HUDEP-2 (cell line): ENCODE measurements around the gene CASTOR1.
A peak's percentile ranks its signal among the peaks of the same experiment; 100 is the strongest.
"Not testable (repeated sequence)": the region's sequence is repeated elsewhere in the genome, so short reads cannot be mapped to it uniquely, and the experiment has no call there.

Experiments
- DNase-seq, 76 experiments: peaks; one replicate each; lab custom pipeline; 2025; ENCODE audit not compliant: unreplicated experiment in 76 of 76; lab: John Stamatoyannopoulos, UW

Gene CASTOR1

GRCh38 chr22:30289141-30289979 is at the start of gene CASTOR1:
TSS of gene CASTOR1 (minus strand) at chr22:30289505. CDS start at chr22:30289497, 8 bp downstream.
- peak in 74 of 76 experiments; percentile 72 to 98 (median 96) for DNase-seq

DNA sequence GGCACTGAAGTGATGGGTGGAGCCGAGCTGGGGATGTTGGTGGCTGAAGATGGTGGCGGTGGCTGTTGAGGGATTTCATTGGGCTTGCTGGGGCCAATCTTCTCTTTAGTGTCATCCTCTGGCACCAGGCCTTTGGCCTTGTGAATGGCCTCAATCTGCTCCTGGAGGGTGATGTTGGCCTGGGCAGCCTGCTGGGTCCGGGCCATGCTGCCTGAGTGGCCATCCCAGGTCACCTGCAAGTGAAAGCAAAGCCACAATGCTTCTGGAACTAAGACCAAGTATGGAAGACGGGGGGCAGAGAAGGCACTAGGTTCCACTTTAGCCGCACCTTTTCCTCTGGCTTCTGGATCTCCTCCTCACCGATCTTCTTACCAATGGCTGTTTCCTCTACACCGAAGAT is 49.5 kb upstream of the CASTOR1 start:
- no peak for DNase-seq

DNA sequence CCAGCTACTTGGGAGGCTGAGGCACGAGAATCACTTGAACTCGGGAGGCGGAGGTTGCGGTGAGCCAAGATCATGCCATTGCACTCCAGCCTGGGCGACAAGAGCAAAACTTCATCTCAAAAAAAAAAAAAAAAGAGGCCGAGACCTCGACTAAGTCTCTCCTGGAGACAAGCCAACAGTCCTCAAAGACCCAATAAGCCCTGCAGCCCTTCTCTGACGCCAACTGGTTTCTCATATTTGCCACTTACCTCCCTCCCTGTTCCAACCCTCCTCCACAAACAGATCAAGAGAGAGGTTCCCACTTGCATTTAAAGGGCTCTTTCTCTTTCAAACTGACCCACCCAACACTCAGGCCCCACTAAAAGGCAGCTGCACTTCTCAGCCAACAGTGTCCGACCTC is 49.0 kb upstream of the CASTOR1 start:
- not testable (repeated sequence) for DNase-seq

DNA sequence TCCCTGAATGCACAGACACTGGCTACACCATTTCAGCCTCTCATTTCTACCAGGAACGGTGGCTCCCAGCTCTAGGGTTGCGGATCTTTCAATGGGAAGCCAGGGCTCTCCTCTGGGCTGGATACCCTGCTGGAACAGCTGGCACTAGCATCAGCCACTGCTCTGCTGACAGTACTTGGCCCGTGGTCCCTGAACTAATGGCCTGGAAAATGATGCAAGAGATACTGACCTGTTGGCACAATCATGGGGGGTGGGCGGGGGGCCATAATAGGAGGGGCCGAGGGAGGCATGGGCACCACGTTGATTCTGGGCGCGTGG is 48.1 kb upstream of the CASTOR1 start:
- DNase-seq = no peak

- DNase-seq = no peak
These were observed 47.6 kb upstream of the CASTOR1 start for GRCh38 chr22:30336752-30337460.

- no peak for DNase-seq
These were observed 45.9 kb upstream of the CASTOR1 start for GRCh38 chr22:30335236-30335635.

GRCh38 chr22:30334646-30335045 is 45.3 kb upstream of the CASTOR1 start:
- DNase-seq = no peak

GRCh38 chr22:30333707-30334087 is 44.4 kb upstream of the CASTOR1 start:
- no peak for DNase-seq

- no peak for DNase-seq
These were observed 43.8 kb upstream of the CASTOR1 start for GRCh38 chr22:30332994-30333706.

DNA sequence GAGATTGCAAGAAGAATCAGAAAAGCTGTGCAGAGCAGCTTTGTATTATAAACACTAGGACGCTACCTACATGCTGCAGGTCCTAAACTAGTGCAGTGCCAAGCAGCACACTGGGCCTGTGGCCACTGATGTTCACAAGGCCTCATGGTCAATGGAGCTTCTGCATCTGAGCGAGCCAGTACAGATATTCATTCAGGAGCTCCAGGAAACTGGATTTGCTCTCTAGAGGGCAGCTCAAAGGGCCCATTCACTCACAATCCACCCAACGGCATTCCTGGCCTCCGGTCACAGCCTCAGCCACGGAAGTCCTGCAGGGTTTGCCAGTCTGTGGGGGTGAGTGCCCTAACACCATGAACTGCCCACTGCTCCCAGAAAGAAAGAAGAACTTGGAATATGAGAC is 43.2 kb upstream of the CASTOR1 start:
- no peak for DNase-seq

GRCh38 chr22:30328466-30329049 is 39.3 kb upstream of the CASTOR1 start:
- DNase-seq = no peak

- DNase-seq = no peak
These were observed 38.6 kb upstream of the CASTOR1 start for GRCh38 chr22:30327864-30328345.

GRCh38 chr22:30326706-30327362 is 37.5 kb upstream of the CASTOR1 start, which contains the start of gene TBC1D10A:
TSS of gene TBC1D10A (minus strand) at chr22:30326941. CDS start at chr22:30326881, 60 bp downstream.
- peak in 72 of 76 experiments; percentile 37 to 92 (median 80) for DNase-seq

DNA sequence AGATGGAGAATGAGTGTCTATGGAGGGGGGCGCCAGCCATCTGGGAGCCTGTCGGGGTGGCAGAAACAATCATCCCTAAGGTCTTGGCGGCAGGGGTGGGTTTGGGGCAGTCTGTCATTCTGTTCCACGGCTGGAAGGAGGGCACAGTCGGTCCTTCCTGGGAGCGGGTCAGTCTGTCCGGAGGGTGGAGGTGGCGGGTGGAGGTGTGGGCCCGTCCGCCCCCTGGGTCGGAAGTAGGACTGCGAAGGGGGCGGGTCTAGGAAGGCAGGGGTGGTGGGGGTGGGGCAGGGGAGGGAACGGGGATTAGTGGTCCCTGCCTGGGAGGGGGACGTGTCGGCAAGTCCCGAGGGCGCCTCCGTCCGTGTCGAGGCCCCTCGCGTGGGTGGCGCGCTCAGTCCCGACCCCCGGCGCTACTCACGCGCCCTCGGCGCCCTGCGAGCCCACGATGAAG is 37.0 kb upstream of the CASTOR1 start:
- DNase-seq = peak in 4 of 76 experiments; percentile 16 to 28 (median 23)

- no peak for DNase-seq
These were observed 36.5 kb upstream of the CASTOR1 start for GRCh38 chr22:30325724-30326254.

DNA sequence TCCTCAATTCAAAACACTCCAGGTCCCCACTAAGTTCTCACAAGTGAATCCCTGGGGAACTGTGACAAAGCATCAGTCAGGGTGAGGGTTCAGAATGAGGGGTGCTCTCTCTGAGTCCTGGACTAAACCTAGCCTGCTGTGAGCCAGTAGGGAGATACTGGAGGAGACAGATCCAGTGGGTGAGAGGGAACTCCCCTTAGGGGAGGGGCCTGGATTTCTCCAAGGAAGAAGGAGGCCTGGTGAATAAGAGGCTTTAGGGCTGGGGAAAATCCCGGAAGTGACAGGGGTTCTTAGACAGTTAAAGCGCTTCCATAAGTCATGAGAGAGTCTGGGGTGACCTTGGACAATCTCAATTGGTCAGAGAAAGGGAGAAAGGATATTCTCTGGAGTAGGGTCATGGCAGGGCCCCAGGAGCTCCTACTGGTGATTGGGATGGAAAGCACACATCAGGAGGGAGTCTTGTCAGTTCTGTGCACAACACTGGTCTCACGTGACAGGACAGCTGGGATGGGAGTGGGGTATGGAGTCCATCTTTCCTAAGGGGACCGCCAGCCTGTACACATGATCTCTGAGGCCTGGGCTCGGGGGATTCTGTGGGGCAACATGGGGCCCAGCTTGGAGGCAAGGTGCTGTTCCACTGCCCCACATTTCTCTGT is 35.9 kb upstream of the CASTOR1 start:
- no peak for DNase-seq

- DNase-seq = peak in 12 of 76 experiments; percentile 10 to 29 (median 18)
These were observed 34.9 kb upstream of the CASTOR1 start for GRCh38 chr22:30324014-30324730.

DNA sequence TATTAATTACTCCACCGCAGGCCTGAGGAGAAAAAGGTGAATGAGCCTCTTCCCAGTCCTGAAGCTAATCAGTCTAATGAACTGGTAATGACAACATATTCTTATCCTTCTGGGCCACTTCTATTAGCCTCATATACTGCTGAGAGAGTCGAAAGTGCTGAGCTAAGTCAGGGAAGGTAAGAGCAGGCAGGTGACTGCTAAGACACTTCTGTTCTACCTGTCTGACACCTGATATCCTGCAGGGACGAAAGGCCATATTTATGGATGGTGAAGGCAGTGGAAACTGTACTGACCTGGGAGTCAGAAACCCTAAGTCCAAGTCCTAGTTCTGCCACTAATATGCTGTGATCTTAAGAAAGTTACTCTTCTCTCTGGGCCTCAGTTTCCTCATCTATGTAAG is 33.9 kb upstream of the CASTOR1 start:
- DNase-seq = no peak

DNA sequence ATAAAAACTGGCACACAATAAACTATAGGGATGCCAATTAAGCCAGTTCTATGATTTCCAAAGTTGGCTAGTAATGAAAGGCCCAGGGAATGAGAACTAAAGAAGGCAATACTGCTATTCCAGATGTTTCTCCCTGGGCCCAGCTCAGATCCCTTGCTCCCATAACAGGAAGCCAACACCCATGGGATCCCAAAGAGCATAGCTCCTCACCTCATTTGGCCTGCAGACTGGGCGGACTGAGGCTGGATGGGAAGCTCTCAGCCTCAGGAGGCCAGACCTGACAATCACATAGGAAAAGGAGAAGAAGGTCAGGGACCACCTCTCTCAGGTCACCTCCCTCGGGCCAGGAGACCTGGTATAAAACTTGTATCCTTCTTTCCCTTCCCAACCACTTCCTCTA is 32.2 kb upstream of the CASTOR1 start:
- no peak for DNase-seq
